Left colon (tissue), 2 donors: Measurements from ENCODE around the gene PHACTR3. TPM values are rescaled to one million over a fixed set of nuclear protein-coding genes. Genes with fewer than 3 reads are reported as not detected.

ENCODE experiments used
- ATAC-seq: fragments of 200-7000 bp; cut with Tn5 transposase; one replicate; pipeline ENCODE4 v1.9.1; 2020; ENCODE audit warnings: mild to moderate bottlenecking, moderate library complexity
- DNase-seq, 2 donors: peaks; one replicate each; pipeline ENCODE4 v3.0.0-alpha.2; 2020
- intact Hi-C, 2 donors: fragments of 100-400 bp; cut with DNase I in 1 of 2; cut with micrococcal nuclease in 1 of 2; formaldehyde crosslinking; loops; one replicate each; pipeline versions ENCODE4 v1.11.2 to v1.14.0; 2022; cut with DNase I, micrococcal nuclease
- total RNA-seq, 2 donors: library from RNA; stranded (reverse); fragmentation: NEBNext Ultra II Directional; extraction: Animal tissue kit (Norgen Biotek cat#: 25700); gene quantifications; one replicate each; pipeline ENCODE4 v1.2.1, GENCODE V29; 2021
- donor health status: DM: no; HTN: no; CAD: no.
- donor health status: DM: yes; HTN: yes; CAD: no.

PHACTR3 gene
- total RNA-seq, 2 donors from 2014 or later: 0.47 to 5.5 TPM

DNA sequence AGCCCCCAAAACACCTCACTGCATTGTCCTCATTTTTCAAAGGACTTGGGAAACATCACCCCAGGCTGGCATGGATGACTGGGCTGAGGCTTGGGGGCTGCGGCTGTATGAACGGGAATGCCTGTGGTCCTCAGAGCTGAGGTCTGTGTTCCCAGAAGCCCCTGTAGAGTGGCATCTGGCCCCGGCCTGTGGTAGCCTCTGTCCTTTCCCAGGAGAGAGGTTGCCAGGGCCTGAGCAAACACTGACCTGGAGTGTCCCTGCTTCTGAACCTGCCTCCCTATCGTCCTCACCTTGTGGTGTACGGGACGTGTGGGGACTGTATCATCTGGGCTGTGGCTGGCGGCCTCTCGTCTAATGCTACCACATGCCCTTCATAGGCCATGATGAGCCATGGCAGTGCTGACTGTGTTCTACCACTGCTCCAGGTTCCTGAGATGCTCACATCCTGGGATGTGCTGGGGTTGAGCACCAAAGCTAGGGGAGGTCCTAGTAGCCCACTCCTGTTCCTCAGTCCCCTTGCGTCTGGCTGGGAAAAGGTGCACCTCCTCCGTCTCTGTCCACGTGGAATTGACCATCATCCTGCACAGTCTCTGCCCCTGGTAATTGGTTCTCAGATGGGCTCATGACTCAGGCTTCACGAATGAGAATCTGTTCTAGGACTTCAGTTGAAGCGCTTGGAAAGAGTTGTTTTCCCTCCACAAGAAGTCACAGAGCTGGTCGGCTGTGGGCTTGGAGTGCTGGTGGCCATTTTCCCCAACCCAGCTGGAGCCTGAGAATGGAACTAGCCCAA lies 27.6 kb downstream of the PHACTR3 start:
- DNase-seq (no peak), ATAC-seq (no peak)
- intact Hi-C loops: no loop called here

DNA sequence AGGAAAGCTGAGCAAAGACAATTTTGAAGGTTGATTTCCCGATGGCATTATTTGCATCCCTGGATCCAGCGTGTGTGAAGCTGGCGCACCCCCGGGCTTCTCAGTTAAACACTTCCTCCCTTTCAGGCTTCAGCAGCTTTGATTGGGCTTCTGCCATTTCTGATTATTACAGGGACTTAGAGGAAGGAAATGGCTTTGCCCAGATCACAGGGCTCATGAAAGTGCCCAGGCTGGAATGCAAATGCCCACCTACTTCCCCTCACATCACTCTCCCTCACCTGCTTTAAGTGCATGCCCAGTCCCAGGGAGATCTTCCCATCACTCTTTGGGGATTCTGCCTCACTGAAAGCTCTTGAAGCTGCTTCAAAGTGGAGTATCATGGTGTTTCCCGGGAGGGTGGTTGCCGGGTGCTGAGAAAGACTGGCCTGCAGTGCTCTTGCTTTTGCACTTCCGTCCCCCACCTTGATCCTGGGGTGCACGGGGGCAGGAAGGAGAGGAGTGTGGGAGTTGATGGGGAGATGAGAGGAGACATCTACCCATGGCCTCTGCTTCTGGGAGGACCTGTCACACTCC lies 28.3 kb downstream of the PHACTR3 start:
- intact Hi-C loops: no loop called here

DNA sequence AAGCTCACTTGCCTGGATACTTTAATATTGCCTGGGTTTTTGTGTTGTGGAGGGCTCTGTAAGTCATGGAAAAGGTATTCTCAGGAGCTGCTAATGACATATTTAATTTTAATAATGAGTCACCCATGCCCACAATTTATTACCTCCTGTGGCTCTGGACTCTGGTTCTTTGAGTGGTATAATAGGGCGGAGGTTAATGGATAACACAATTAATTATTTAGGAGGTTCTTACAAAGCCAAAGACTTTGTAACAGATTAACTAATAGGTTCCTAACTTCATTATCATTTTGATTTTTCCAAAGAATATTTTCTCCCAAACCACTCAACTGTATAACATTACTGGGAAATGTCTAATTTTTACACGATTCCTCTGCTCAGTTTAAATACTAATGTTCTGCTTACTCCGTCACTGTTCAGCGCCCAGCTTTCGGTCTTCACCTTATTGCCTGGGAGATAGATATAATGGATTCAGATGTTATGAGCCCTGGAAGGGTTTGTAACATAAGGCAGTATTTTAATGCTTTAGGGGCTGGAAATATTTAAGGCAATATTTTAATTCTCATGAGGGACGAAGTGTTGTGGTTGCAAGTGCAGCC lies 29.4 kb downstream of the PHACTR3 start:
- DNase-seq (no peak), ATAC-seq (no peak)
- intact Hi-C loops: no loop called here

More for the DNA sequence above, 28.3 kb downstream of the PHACTR3 start:
- ATAC-seq (no peak), DNase-seq (no peak)

DNA sequence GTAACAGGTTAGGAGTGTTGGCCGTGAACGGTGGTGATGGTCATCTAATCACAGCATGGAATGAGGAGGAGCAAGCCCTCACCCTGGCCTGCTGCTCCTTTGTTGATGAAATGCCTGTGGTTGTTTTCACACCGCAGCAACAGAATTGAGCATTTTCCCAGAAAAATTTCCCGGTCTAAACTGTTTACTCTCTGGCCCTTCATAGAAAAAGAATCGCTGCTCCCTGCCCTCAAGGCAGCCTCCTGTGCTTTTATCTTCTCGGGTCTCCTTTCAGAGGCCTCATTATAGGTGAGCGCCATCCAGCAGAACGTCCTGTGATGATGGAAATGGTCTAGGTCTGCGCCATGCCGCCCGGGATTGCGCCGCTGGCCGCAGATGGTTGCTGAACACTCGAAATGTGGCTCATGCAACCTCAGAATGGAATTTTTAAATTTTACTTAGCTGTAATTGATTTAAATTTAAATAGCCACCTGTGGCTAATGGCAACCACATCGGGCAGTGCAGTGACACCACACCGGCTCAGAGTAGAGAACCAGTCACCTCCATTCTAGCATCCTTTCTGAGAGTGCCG lies 30.2 kb downstream of the PHACTR3 start:
- intact Hi-C loops: no loop called here
- ATAC-seq: no peak
- no peak for DNase-seq

DNA sequence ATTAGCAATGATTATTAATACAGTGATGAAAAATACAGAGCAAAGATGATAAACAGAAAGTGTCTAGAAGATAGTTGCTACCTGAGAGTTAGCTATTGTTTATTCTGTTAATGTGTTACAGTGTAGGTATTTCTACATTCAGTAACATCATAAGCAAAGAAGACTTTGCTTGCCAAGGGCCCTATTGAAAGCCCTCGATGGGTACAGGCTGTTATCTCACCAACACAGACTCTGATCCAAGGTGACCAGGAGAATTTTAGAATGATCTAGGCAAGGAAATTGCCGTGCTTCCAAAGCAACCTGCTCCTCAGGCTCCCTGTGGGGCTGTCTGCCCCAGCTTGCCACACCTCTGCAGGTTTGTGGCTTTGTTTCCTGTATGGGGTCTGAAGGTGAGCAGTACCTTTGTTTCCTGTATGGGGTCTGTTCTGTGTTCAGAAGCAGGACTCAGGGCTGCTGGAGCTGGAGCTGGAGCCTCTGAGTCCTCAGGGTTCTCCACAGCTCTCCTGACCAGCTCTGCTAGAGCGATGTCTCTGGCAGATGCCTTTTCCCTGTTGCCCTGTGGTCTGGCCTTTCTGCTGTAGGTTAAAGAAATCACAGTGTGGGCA lies 32.5 kb downstream of the PHACTR3 start:
- DNase-seq (no peak), ATAC-seq (no peak)
- intact Hi-C loops: no loop called here

DNA sequence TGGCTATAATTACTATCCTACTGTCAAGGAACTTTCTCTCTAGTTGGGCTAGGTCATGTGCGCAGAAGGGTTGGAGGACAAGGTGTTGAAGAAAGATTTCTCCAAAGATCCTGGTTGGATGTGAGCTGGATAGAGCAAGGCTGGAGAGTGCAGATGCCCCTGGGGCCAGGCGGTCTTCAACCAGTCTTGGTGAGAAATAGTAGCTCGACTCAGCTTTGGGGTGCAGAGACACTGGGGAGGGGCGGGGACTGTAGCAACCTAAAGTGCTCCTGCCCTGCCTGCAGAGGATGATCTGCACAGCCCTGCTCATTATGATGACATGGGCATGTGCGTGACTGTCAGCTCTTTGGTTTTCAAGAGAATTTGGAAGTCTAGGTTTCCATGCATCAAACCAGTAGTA lies 35.9 kb downstream of the PHACTR3 start:
- intact Hi-C loops: no loop called here
- ATAC-seq (no peak), DNase-seq (no peak)

DNA sequence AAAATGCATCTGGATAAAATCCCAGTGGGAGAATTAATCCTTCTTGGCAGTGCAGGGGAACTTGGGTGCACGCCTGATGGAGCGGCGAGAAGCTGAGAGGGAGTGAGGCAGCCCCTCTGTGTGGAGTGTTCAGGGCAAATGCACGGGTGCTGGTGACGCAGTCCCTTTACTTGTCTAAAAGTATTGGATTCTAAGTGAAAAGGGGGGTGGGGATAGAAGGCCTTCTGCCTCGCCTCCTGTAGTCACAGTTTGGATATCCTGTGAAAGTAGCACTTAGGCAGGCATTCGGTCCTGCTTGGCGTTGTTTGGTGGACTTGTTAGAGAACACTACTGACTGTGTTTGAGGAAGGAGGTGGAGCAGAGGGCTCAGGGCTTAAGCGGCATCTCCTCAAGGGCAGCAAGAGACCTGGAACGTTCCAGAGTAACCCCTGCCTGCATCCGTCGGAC lies 39.3 kb downstream of the PHACTR3 start:
- ATAC-seq (no peak), DNase-seq (no peak)
- intact Hi-C loops: no loop called here

DNA sequence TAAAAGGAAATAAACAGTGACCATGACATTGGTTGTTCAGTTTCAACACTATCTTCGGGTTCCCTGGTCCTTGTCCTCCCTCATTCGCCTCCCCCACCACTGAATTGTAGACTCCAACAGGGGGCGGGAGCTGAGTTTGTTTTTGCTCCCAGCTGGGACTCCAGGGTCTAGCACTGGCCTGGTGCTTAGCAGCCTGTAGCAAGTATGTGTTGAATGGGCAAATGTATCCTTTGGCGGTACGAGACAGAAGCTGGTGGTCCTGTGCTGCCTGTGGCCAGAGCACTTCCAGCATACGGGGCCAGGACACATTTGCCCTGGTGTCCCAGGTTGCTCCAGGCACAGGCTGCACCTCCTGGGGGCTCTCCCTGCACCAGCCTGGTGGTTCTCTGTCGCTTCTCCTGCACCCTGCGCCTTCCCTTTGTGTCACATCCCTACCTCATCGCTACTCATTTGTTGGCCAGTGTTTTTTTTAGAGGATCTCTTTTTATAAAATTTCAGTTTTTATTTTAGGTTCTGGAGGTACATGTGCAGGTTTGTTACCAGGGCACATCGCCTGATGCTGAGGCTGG lies 40.1 kb downstream of the PHACTR3 start:
- ATAC-seq (no peak), DNase-seq (no peak)
- intact Hi-C loops: no loop called here

DNA sequence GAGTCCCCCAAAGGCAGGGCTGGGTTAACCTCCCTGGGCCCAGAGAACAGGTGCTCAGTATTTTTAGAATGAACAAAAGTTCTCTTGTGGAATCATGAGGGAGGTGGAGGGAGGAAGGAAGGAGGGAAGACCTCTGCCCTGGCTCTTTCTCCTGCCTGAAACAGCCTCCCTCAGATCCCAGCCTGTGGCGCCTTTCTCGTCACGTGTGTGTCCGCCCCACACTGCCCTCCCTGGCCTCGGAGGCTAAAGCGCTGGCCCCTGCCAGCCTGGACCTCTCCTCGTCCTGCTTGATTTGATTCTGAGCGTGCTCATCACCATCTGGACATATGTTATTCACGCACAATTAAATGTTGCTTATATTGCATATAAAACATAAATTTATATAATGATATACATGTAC lies 40.9 kb downstream of the PHACTR3 start:
- DNase-seq (no peak), ATAC-seq (no peak)
- intact Hi-C loops: no loop called here

DNA sequence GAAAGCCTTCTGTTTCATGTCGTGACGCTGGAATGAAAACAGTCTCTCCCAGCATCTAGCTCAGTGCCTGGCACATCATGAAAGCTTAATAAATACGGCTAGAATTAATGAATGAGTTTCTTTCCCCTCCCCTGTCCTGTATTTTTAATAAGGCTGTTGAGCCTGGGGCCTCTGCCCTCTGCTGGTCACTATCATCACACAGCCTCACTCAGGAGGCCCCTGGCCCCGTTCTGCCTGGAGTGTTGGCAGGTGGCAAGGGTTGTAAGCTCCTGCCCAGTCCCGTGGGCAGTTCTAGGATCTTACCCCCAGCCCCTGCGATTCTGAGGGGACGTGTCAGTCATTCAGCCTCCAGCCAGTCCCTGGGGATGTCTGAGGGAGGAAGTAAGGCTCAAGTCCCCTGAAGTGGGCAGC lies 41.4 kb downstream of the PHACTR3 start:
- intact Hi-C loops: no loop called here
- DNase-seq: no peak
- no peak for ATAC-seq

DNA sequence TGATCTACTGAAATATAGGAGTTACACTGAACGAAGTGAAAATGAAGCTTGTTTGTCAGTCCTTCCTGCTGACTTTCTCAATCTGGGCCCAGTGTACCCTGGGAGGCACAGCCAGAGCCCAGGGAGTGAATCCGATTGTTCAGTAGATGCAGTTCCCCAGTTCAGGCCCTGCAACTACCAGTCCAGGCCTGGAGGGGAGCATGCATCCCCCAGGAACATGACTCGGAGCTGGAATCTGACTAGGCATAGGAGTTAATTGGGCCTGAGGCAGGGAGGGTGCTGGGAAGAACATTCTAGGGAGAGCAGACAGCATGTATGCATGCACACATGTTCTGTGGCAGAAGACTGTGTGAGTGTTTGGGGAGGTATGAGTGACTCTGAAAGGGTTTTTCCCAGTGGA lies 42.1 kb downstream of the PHACTR3 start:
- intact Hi-C loops: no loop called here
- no peak for ATAC-seq
- DNase-seq: no peak

DNA sequence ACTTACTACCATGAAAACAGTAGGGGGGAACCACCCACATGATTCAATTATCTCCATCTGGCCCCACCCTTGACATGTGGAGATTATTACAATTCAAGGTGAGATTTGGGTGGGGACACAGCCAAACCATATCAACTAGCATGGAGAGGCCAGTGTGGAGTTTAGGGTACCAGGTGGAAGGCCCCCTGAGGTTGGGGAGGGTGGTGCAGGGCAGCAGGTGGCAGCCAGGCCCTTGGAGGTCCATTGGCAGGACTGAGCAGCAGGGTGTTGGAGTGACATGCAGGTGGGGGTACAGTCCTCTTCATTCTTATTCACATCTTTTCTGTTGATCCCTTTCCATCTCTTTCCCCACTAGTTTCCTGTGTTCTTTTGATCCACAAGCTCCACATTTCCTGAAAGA lies 42.9 kb downstream of the PHACTR3 start:
- ATAC-seq (no peak), DNase-seq (no peak)
- intact Hi-C loops: no loop called here

DNA sequence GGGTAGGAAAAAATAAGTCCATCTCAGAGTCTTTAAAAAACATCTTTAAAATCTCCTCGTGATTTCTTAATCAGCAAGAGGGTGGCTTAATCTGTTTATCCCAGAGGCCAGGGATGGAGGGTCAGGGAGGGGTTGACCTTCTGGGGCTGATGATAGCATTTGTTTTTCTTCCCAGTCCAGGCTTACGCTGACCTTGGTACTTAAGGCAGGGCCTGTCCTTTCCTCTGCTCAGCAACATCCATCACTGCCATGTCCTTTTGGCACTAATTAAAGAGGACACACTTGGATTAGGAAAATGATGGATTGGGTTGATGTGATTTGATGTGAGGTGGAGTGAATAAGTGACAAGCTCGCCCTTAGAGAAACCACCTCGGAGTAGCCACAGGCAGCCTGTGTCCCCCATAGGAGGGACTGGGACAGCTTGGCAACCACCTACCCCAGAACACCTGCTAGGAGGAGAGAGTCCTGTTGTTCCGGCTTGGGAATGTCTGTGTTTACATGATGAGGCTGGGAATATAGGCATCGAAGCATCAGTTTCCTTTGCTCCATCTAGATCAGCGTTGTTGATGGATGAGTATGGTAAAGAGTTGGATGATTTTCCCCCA lies 44.2 kb downstream of the PHACTR3 start:
- no peak for DNase-seq
- no peak for ATAC-seq
- intact Hi-C loops: no loop called here

DNA sequence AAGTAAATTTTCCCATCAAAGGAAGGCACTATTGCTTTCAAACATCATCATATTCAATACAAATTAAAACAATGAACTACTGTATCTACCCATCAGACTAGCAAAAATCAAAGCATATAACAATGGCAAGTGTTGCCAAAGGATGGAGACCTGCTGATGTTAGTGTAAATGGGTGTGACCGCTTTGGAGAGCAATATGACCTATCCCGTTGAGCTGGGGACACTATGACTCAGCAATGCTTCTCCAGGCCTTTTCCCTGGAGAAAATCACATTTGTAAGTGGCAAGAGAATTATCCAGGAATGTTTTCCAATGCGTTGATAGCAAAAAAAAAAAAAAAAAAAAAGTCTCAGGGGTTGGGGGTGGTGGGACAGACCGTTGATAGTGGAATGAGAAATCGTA lies 46.1 kb downstream of the PHACTR3 start:
- intact Hi-C loops: no loop called here
- ATAC-seq (no peak), DNase-seq (no peak)

DNA sequence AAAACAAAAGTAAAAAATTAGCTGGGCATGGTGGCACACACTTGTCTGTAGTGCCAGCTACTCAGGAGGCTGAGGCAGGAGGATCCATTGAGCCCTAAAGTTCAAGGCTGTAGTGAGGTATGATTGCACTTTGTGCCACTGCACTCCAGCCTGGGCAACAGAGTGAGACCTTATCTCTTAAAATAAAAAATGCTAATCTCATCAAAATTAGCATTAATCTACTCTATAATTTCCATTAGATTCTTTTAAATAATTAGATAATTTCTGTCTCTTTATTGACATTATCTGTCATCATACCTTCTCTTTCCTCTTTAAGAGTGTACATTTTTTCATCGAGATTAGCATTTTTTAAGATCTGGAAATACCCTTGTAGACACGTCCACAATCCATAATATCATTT lies 48.0 kb downstream of the PHACTR3 start:
- intact Hi-C loops: no loop called here
- ATAC-seq: no peak
- no peak for DNase-seq

DNA sequence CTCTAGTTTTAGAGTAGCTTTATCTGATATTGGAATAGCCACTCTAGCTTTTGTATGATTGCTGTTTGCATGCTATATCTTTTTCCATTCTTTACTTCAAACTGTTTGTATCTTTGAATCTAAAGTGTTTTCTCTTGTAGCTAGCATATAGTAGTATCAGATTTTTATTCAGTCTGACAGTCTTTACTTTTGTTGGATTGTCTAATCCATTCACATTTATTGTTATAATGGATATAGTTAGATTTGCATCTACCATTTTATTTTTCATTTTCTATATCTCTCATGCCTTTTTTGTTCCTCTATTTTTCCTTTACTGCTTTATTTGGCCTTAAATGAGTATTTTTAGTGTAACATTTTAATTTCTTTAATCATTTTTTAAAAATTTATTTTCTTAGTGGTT lies 52.1 kb downstream of the PHACTR3 start:
- intact Hi-C loops: no loop called here
- DNase-seq (no peak), ATAC-seq (no peak)

DNA sequence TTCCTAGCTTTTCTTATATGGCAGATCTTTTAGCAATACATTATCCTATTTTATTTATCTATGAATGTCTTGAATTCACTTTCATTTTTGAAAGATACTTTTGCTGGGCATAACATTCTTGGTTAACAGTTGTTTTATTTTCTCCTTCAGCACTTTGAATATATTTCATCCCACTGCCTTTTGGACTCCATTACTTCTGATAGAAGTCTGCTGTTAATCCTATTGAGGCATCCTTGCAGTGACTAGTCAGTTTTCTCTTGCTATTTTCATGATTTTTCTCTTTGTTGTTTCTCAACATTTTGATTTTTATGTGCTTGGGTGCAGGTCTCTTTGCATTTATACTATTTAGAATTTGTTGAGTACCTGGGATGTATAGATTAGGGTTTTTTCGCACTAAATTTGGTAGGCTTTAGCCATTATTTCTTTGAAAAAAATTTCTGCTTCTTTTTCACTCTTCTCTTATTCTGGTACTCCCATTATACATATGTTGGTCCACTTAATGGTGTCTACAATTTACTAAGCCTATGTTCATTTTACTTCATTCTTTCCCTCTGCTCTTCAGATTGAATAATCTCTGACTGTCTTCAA lies 53.2 kb downstream of the PHACTR3 start:
- ATAC-seq: no peak
- intact Hi-C loops: no loop called here
- no peak for DNase-seq

DNA sequence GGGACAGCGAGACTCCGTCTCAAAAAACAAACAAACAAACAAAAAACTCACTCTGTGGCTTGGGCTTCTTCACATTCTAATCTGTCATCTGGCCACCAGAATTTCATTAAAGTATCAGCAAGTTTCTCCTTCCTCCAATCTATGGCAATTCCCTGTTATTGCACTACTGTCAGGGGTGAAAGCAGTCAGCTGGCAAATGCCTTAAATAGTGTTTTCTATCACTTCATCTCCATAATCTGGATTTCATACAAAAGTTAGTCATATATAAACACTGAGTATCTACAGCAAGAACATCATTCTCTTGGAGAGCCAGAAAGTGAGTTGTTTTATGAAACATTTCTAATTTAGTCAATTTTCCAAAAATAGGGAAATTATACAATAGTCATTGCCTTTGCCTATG lies 56.1 kb downstream of the PHACTR3 start:
- DNase-seq (no peak), ATAC-seq (no peak)
- intact Hi-C loops: no loop called here

DNA sequence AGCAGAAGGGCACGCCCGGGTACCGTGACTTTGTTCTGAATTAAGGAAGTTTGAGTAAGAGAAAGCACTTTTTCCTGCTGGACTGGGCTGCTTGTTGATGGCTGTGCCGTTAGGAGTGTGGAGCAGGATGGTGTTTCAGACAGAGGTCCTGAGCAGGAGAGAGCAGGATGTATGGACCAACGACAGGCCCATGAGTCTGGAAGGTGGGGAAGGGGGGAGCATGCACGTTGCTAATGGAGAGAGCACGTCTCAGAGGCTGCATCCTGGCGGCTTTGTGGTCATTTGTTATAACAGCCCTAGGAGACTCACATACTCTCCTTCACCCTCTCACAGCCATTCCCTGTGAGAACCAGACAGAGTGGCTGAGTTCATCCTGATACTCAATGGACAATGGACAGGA lies 56.8 kb downstream of the PHACTR3 start:
- no peak for DNase-seq
- intact Hi-C loops: no loop called here
- ATAC-seq: no peak
